HPDE6-E6E7 (cell line): ENCODE results near the gene ERBB2.
"Not testable (repeated sequence)": the region's sequence is repeated elsewhere in the genome, so short reads cannot be mapped to it uniquely, and the experiment has no call there.

Source experiments
- DNase-seq: peaks from one replicate; pipeline ENCODE4 v3.0.0; 2011; ENCODE audit warnings: missing footprints; ENCODE audit errors: extremely low spot score

The ERBB2 gene

DNA sequence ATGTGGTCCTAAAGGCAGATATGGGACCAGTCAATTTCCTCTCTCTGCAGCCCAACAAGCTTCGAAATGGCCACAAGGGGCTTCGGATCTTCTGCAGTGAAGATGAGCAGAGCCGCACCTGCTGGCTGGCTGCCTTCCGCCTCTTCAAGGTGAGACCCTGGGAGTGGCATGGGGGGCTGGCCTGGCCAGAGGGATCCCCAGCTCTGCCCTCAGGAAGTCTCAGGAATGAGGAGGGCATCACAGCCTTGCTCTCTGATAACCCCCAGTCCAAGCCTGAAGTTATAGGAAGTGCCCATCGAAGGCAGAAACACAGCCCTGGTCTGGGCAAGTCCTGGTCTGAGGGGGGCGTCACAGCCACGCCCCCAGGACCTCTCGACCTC lies 45.0 kb downstream of the ERBB2 start:
- no peak for DNase-seq

DNA sequence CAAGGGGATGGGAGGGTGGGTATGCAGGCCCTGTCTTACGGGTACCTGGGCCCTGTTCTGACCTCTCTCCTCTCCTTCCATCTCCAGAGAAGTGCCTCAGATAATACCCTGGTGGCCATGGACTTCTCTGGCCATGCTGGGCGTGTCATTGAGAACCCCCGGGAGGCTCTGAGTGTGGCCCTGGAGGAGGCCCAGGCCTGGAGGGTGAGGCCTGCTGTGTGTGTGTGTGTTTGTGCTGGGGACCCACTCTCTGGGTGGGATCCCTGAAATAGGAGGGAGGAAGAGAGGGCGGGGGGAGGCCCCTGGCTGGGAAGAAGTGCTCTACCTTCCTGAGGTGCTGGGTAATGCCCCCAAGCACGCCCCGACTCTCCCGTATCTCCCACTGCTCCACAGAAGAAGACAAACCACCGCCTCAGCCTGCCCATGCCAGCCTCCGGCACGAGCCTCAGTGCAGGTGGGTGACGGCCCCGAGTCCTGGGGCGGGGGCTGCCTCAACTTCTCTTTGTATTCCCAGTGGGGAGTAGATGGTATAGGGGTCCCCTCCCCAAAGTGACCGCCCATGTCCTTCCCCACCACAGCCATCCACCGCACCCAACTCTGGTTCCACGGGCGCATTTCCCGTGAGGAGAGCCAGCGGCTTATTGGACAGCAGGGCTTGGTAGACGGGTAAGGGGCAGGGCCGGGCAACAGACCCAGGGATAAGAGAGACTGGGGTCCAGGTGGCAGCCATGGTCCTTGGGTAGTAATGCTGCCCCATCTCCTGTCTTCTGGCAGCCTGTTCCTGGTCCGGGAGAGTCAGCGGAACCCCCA lies 45.7 kb downstream of the ERBB2 start:
- no peak for DNase-seq

DNA sequence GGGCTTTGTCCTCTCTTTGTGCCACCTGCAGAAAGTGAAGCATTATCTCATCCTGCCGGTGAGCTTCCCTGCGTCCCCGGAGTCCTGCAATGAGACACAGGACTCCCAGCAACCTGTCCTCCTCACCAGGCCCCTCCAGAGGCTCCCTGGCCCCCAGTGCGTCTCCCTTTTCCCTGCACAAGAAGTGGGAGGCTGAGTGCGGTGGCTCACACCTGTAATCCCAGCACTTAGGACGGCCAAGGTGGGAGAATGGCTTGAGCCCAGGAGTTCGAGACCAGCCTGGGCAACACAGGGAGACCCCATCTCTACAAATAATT lies 46.2 kb downstream of the ERBB2 start:
- DNase-seq, result no peak

DNA sequence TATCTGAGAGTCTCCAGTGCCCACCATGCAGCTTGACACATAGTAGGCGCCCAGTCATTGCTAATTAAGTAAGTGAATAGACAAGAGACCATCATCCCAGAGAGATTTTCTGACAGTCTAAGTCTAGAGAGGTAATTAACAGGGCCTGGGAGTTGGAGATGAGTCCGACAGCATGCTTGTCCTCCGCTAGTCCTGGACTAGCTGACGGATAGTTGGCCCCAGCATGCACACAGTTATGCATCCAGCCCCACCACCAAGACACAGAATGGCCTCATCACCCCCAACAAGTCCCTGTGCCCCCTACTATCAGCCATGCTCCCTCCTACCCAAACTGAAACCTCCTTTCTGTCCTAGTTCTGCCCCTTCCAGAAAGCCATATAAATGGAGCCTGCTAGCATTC lies 47.9 kb downstream of the ERBB2 start:
- DNase-seq, result no peak

DNA sequence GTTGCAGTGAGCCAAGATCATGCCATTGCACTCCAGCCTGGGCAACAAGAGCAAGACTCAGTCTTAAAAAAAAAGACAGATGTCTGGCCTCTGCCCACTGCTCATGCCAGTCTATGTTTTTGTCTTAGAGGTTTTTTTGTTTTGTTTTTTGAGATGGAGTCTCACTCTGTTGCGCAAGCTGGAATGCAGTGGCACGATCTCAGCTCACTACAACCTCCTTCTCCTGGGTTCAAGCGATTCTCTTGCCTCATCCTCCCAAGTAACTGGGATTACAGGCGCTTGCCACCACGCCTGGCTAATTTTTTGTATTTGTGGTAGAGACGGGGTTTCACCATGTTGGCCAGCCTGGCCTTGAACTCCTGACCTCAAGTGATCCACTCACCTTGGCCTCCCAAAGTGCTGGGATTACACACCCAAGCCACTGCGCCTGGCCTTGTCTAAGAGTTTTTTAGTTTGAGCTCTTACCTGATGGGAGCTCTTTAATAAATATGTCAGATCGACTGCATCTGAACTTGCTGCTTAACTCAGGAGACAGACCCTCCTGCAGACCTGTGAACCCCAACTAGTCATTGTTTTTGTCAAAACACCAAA lies 48.7 kb downstream of the ERBB2 start:
- DNase-seq, result not testable (repeated sequence)

DNA sequence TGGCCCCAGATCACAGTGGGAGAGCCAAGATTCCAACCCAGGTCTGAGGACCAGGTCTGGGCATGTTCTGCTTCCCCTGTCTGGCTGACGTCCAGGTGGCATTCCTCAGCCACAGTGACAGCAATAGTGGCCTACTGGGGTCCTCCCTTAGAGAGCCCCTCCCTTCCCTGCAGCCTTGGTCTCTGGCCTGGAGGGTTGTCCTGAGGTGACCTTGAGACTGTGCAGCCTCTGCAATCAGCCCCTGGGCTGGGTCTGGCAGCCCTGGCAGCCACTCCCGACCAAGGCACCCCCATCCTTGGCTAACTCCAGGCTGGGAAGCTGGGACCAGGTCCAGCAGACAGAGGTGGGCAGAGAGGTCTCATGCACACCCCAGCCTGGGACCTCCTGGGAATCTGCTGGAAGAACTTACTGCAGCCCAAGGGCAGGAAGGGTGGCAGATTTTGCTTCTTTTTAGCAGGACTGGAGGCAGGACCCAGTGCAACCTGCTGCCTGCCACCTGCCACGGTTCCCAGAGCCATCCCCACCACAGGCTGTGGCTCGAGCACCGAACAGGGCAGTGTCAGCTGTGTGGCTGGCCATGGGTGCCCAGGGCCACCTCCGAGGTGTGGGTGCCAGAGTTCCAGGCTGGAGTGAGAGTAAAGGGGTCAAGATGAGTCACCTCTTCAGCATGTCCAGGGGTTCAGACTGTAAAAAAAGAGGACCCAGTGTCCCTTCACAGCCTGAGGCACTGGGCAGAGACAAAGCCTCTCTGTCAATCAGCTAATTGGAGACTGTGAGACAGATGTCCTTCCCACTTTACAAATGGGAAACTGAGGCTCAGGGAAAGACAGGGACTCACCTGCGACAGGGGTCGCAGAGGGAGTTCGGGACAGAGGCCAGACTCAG lies 50.5 kb downstream of the ERBB2 start:
- no peak for DNase-seq

DNA sequence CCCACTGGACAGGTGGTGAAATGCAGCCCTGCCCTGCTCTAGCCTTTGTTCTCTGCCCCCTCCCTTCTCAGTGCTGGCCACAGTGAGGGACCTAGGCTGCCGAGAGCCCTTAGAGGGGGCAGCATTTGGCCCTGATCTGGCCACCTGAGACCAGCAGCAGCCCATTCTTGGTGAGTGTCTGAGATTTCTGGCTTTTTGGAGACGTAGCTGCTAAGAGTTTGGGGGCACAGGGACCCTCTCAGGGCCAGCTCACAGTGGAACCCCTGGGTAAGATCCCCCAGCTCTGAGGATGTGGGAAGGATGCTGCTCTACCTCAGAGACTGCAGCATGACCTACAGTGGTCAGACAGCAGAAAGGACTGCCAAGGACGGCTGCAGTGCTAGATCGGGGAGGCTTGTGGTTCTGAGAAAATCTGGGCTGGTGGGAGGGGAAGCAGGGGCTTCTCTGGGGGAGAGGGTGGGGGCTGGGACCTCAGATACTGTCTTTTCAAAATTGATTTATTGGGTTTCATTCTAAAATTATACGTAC lies 51.2 kb downstream of the ERBB2 start:
- no peak for DNase-seq

DNA sequence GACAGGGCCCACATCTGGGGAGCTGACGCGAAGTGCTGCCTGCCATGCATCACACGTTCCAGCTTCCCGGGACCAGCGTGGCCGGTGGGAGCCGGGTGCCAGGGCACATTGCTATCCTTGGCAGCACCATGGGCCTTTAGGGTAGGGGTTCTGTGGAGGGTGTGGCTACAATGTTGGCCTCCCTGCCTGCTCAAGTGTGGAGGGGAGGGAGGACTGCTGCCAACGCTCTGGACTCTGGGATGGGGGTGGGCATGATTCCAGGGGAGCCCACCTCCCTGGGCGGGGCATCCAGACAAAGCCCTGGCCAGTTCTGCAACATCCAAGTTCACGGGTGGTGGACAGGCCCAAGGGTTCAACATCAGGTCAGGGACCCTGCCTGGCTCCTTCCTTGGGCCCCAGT lies 51.8 kb downstream of the ERBB2 start:
- DNase-seq, result no peak

DNA sequence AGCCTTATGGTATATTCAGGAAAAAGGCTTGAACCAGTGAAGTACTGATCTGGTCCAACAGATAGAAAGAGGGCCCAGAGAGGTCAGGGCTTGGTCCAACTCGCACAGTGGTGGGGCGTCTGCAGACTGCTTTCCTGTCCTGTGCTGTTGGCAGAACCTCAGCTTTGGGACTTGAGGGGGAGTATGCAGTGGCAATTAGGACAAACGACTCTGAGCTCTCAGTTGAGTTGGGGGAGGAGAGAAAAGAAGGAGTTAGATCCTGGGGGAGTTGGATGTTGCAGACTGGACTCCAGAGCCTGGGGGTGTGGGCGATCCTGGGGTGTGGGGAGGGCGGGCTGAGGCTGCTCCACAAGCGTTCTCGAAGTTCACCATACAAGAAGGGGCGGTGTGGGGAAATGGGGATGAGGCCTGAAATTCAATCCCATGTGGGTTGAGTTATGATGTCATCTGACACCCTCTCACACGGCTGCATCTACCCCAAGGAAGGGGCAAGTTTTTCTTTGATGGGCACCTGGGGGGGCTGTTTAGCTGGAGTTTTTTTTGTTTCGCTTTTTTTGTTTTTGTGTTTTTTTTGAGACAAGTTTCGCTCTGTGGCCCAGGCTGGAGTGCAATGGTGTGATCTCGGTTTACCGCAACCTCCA lies 52.5 kb downstream of the ERBB2 start:
- DNase-seq, result no peak

DNA sequence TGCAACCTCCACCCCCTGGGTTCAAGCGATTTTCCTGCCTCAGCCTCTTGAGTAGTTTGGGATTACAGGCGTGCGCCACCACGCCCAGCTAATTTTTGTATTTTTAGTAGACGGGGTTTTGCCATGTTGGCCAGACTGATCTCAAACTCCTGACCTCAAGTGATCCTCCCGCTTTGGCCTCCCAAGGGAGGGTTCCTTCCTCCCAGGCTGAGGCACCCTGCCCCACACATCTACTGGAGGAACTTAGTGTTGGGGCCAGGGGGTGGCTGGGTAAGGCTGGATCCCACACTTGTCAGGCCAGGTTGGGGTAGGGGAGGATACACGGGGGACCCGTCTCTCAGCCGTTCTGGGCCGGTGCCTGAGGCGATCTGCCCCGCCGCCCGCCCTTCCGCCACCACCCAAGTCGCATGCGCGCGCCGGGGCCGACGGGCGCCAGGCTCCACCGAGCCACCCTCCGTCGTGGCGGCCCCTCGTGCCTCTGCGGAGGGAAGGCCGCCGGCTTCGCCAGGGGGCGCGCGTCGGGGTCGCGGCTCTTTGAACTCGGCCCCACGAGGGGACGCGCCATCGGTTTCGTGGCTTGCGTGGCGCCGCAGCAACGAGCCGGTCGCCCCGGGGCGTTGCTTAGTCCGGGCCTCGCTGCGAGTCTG lies 53.8 kb downstream of the ERBB2 start:
- peak; percentile 22 for DNase-seq

DNA sequence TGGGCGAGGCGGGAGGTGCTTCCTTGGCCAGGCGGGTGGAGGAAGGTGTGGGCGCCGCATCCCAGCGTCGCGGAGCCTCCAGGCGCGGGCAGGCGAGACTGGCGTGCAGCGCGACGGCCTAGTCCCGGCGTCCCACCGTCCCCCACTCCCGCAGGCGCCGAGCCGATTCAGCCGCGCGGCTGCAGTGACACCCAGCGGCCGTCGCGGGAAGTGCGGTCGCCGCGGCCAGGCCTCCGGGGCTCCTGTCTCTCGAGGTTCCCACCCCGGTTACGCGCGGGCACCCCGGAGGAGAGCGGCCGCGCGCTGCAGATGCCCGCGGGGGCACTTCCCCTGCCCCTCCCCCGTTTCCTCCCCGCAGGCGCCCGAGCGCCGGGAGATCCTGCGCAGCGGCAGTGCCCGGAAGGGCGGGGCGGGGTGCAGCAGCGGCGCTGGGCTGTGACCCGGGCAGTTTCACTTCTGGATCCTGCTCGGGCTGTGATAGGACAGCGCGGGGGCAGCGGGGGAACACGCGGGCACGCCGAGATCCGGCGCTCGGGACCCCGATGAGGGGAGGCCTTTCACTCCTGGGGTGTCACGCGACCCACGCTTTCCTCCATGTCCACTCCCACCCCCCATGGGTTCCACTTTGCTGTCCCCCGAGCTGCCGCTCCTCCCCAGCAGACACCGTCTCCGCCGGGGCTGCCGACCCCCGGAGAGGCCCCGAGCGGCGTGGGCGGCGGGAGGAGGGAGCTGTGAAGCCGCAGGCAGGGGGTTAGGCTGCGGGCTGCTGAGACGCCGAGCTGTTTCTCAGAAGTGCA lies 54.5 kb downstream of the ERBB2 start:
- peak; percentile 97 for DNase-seq

DNA sequence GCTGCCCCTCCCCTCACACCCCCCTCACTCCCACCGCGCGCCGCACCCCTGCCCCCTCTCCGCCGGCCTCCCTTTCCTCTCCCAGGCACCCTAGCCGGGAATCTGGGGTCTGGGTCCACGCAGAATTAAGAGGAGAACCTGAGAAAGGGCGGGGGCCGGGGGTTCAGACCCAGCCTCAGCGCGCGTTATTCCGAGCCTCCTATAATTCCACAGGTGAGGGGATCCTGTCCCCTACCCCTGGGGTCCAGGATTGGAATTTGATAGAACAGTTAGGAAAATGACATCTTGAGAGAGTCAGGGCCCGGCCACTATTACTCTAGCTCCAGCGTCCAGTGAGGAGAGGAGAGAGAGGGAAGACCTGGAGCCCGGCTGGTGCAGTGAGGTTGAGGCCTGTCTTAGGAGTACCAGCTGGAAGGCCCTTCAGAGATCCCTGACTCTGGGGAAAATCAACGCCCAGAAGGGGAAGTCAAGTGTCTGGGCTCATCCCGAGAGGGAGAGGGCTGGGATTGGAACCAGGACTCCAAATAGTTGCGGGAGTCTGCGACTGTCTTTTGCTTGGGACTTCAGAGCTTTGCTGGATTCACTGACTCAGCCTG lies 55.2 kb downstream of the ERBB2 start:
- DNase-seq, result no peak

DNA sequence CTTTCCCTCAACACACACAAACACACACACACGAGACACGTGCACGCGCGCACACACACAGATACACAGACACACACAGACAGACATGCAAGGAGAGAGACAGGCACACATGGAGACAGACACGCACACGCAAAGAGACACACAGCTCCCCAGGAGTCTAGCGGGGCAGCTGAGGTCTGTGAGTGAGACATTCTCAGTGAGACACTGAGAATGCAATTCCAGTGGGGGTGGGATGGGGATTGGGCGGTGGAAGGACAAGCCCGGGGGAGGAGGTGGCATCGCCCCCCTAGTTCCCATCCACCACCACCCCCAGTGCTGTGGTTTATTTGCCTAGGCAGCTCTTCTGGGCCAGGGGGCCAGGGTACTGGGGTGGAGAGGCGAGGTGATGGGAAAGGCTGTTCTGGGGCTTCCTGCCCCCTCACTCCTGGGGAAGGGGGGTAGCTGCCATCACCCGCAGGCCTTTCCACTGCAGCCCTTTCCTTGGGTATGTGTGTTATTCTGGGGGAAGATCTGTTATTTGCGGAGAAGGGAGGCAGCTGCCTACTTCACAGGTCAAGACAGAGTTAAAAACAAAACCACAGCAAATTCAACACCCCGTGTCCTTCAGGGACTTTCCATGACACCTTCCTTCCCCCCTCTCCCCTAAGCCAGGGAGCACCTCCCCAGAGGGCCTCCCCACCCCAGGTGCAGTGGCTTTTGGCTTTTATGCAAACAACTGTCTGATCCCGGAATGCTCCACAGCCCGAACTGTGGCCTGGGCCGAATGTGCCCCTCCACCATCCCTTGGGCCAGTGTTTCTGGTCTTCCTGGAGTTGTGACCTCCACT lies 55.9 kb downstream of the ERBB2 start:
- no peak for DNase-seq

DNA sequence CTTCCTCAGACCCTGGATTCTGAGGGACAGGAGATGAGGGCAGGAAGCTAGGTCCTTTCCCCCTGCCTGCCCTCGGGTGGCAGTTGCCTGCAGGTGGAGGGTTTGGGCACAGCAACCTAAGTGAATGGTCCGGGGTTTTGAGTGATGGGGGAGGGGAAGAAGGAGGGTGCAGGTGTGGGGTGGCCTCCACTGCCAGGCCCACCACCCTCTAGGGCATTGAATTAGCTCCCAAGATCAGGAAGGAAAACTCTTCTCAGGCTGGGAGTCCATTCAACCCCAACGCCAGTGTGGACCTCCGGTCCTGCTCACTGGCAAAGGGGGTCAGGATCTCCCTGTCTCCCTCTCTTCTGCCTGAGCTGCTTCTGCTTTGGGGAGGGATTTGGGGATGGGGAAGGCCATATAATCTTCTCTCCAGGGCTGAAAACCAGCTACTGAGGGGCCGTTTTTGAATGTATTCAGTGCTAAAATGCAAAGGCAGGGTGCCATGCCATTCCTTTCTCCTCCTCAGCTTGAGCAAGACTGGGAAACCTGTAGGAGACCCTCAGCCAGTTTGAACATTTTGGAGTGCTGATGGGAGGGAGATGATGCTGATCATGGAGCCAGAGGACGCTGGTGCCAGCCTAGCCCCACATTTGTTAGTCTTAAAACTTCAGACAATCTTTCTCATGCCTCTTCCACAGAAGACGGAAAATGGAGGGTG lies 56.7 kb downstream of the ERBB2 start:
- no peak for DNase-seq

DNA sequence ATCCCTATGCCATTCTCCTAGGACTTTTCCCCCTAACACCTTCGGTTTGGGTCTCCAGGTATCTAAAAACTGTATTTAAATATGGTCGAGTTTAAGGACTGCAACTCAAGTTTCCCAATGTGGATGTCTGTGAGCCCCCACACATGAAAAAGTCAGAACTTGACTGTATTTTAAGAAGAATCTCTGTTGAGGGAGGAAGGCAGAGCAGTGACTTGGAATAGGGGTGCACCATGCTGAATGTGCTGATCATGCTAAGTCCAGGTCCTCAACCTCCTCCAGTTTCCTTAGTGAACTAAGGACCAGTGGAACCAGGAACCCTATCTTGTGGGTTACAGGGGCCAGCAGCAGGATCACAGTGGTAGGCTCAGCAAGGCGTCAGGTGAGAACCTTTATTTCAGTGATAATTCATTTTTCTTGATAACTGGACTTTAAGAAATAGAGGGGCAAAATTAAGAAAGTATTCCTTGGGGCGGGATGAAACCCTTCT lies 57.4 kb downstream of the ERBB2 start:
- no peak for DNase-seq

DNA sequence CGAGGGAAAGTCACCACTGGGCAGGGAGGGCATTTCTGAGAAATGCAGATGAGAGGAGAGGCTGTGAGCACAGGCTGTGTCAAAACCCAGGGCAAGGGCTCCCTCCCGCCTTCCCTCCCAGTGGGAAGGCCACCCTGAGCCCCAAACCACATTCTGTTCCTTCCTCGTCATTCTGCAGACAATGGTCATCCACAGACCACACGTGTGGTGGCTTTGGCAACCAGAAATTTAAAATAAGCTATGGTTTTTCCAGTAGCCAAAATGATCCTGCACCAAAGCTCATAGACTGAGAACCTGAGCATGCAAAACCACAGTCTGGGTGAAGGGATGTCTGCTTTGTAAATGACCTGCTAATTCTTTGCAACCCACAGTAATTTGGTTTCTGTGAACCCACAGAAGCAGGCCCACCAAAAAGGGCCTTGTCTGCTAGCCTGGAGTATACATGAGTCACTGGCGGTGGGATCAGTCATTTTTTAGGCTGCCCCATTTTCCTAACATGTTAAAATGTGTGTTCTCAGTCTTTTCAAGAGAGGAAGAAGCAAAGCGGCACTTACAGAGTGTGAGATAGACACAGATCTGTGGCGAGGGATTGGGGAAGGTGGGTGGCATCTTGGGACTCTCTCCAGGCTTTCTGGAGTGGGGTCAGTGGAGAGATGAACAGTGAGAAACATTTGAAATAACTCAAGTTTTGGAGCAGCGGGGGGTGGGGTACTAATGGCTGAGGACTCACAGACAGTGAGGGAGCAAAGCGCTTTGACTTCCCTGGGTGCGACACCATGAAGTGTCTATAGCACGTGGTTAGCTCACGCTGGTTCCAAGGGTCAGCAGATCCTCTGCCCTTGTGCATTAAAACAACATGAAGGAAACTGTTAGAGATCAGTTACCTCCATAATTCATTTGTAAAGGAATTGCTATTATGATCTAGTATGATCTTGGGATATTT lies 58.3 kb downstream of the ERBB2 start:
- no peak for DNase-seq

DNA sequence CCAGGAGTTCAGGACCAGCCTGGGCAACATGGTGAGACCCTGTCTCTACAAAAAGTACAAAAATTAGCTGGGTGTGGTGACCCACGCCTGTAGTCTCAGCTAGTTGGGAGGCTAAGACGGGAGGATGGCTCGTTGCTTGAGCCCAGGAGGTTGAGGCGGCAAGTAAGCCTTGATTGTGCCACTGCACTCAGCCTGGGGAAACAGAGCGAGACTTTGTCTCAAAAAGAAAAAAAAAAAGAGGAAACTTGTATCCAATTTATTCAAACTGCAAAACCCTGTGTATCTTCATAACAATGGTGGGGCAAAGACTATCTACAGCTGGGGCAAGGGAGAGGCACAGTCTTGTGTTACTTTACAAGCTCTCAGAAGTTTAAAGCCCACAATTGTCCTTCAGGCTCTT lies 59.3 kb downstream of the ERBB2 start:
- no peak for DNase-seq
